Effector memory CD4-positive, alpha-beta T cell (primary cell): ENCODE results near the gene TIGD3.

Experiments
- DNase-seq, 3 donors: peaks; one replicate each; pipeline ENCODE4 v3.0.0-alpha.2; 2020
- H3K27ac ChIP-seq: 2 replicates; pipeline ENCODE4 v1.7.0; 2013; ENCODE audit warnings: mild to moderate bottlenecking, low read length, moderate library complexity; ENCODE audit not compliant: insufficient read depth, poor library complexity, severe bottlenecking
- H3K27me3 ChIP-seq: replicated peaks from 2 replicates; pipeline ENCODE4 v1.7.0; 2013; ENCODE audit warnings: mild to moderate bottlenecking, low read length; ENCODE audit not compliant: insufficient read depth, control insufficient read depth, poor library complexity, severe bottlenecking
- H3K36me3 ChIP-seq: 2 replicates; pipeline ENCODE4 v1.7.0; 2013; ENCODE audit warnings: mild to moderate bottlenecking, low read length, moderate library complexity; ENCODE audit not compliant: control insufficient read depth, insufficient read depth
- H3K4me1 ChIP-seq: 2 replicates; pipeline ENCODE4 v1.7.0; 2013; ENCODE audit warnings: low read length, mild to moderate bottlenecking; ENCODE audit not compliant: control insufficient read depth, insufficient read depth, poor library complexity, severe bottlenecking
- H3K4me3 ChIP-seq: 2 replicates; pipeline ENCODE4 v1.7.0; 2013; ENCODE audit warnings: low read length, low read depth, mild to moderate bottlenecking; ENCODE audit not compliant: insufficient read depth, poor library complexity, severe bottlenecking
- H3K9me3 ChIP-seq: 2 replicates; pipeline ENCODE4 v1.7.0; 2013; ENCODE audit warnings: mild to moderate bottlenecking, low read length, moderate library complexity; ENCODE audit not compliant: control insufficient read depth
- total RNA-seq, 3 donors: gene quantifications; one replicate each; lab custom pipeline; 2026; lab: John Stamatoyannopoulos, UW

The TIGD3 gene
- 0.78 to 1.9 (median 1.4) reads per million in 3 donors for total RNA-seq

GRCh38 chr11:65354265-65355012 lies at the start of gene TIGD3:
TSS of gene TIGD3 (plus strand) at chr11:65354751. CDS start at chr11:65355809, 1,058 bp downstream.
- no peaks in the 10 kb centered on the region for H3K9me3 ChIP-seq
- no peaks in the 10 kb centered on the region for H3K27me3 ChIP-seq
- H3K4me3 ChIP-seq = peak within 1 kb of the TSS; percentile 73
- H3K27ac ChIP-seq = peak within 1 kb of the TSS; percentile 45
- DNase-seq = peak; percentile 95 to 96 (median 95)
- H3K36me3 ChIP-seq = peaks cover 24% of the 10 kb centered on the region
- peaks cover 10% of the 10 kb centered on the region for H3K4me1 ChIP-seq

- no peak for DNase-seq
- no peak overlapping the region for H3K27ac ChIP-seq
Observed at GRCh38 chr11:65305501-65306268, 48.9 kb upstream of the TIGD3 start.

GRCh38 chr11:65307298-65308229 lies 47.0 kb upstream of the TIGD3 start:
- no peaks in the 10 kb centered on the region for H3K4me1 ChIP-seq
- H3K27ac ChIP-seq = no peak overlapping the region
- H3K9me3 ChIP-seq = no peaks in the 10 kb centered on the region
- H3K27me3 ChIP-seq = no peaks in the 10 kb centered on the region
- DNase-seq = no peak
- no peak overlapping the region for H3K4me3 ChIP-seq
- H3K36me3 ChIP-seq = peaks cover 4% of the 10 kb centered on the region

More at GRCh38 chr11:65305501-65306268, 48.9 kb upstream of the TIGD3 start:
- Histone ChIP-seq H3K9me3 (no peaks in the 10 kb centered on the region), H3K4me1 (no peaks in the 10 kb centered on the region), H3K36me3 (peaks cover 4% of the 10 kb centered on the region), H3K4me3 (no peak overlapping the region), H3K27me3 (no peaks in the 10 kb centered on the region)

- no peak overlapping the region for H3K27ac ChIP-seq
Observed at GRCh38 chr11:65308281-65308891, 46.2 kb upstream of the TIGD3 start.

GRCh38 chr11:65309006-65309405 lies 45.5 kb upstream of the TIGD3 start:
- Histone ChIP-seq H3K27me3 (no peaks in the 10 kb centered on the region), H3K4me1 (no peaks in the 10 kb centered on the region), H3K4me3 (no peak overlapping the region), H3K36me3 (no peaks in the 10 kb centered on the region), H3K27ac (no peak overlapping the region), H3K9me3 (no peaks in the 10 kb centered on the region)
- no peak for DNase-seq

More at GRCh38 chr11:65308281-65308891, 46.2 kb upstream of the TIGD3 start:
- Histone ChIP-seq H3K27me3 (no peaks in the 10 kb centered on the region), H3K36me3 (peaks cover 4% of the 10 kb centered on the region), H3K4me1 (no peaks in the 10 kb centered on the region), H3K9me3 (no peaks in the 10 kb centered on the region), H3K4me3 (no peak overlapping the region)
- no peak for DNase-seq

GRCh38 chr11:65310215-65310614 lies 44.3 kb upstream of the TIGD3 start:
- H3K36me3 ChIP-seq = no peaks in the 10 kb centered on the region
- H3K4me1 ChIP-seq = peaks cover 7% of the 10 kb centered on the region
- H3K9me3 ChIP-seq = no peaks in the 10 kb centered on the region
- DNase-seq = no peak
- H3K27me3 ChIP-seq = no peaks in the 10 kb centered on the region
- no peak overlapping the region for H3K4me3 ChIP-seq
- no peak overlapping the region for H3K27ac ChIP-seq

GRCh38 chr11:65310736-65311135 lies 43.8 kb upstream of the TIGD3 start:
- H3K4me3 ChIP-seq = no peak overlapping the region
- DNase-seq = no peak
- peaks cover 12% of the 10 kb centered on the region for H3K4me1 ChIP-seq
- H3K27me3 ChIP-seq = no peaks in the 10 kb centered on the region
- H3K36me3 ChIP-seq = no peaks in the 10 kb centered on the region
- no peak overlapping the region for H3K27ac ChIP-seq
- H3K9me3 ChIP-seq = no peaks in the 10 kb centered on the region

- Histone ChIP-seq H3K4me1 (peaks cover 14% of the 10 kb centered on the region), H3K27me3 (no peaks in the 10 kb centered on the region), H3K4me3 (no peak overlapping the region), H3K9me3 (no peaks in the 10 kb centered on the region), H3K27ac (no peak overlapping the region), H3K36me3 (no peaks in the 10 kb centered on the region)
- no peak for DNase-seq
Observed at GRCh38 chr11:65311170-65311678, 43.3 kb upstream of the TIGD3 start.

GRCh38 chr11:65314501-65315203 lies 39.9 kb upstream of the TIGD3 start, which contains the start of gene CDC42EP2:
TSS of gene CDC42EP2 (plus strand) at chr11:65314866. CDS start at chr11:65320899, 6,033 bp downstream.
- no peaks in the 10 kb centered on the region for H3K36me3 ChIP-seq
- peak within 1 kb of the TSS; percentile 91 for H3K4me3 ChIP-seq
- peak within 1 kb of the TSS; percentile 32 for H3K27ac ChIP-seq

More at GRCh38 chr11:65314501-65315203, 39.9 kb upstream of the TIGD3 start, which contains the start of gene CDC42EP2:
- H3K9me3 ChIP-seq = no peaks in the 10 kb centered on the region
- peak; percentile 60 to 69 (median 64) for DNase-seq
- no peaks in the 10 kb centered on the region for H3K27me3 ChIP-seq
- peaks cover 14% of the 10 kb centered on the region for H3K4me1 ChIP-seq
